SH-SY5Y (cell line): ENCODE results near the gene ORMDL2.

Experiments
- GATA2 ChIP-seq: IDR thresholded peaks from 2 replicates; pipeline ENCODE4 v1.6.1; 2011; ENCODE audit warnings: mild to moderate bottlenecking, low read depth, low read length
- GATA3 ChIP-seq: IDR thresholded peaks from 2 replicates; pipeline ENCODE4 v1.6.1; 2011; ENCODE audit warnings: low read depth, mild to moderate bottlenecking, low read length, moderate library complexity

The ORMDL2 gene, protein sequence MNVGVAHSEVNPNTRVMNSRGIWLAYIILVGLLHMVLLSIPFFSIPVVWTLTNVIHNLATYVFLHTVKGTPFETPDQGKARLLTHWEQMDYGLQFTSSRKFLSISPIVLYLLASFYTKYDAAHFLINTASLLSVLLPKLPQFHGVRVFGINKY

GRCh38 chr12:55817345-55818139 is at the start of gene ORMDL2, which contains the start of gene SARNP:
ORMDL2 (plus strand) TSS chr12:55818041; CDS start chr12:55819000, 959 bp downstream.
SARNP (minus strand) TSS chr12:55817724; CDS start chr12:55817701, 23 bp downstream.
- TF ChIP-seq GATA3: no peak
- TF ChIP-seq GATA2: no peak

- TF ChIP-seq GATA3 (no peak), GATA2 (no peak)
These were observed 46.1 kb upstream of the ORMDL2 start for GRCh38 chr12:55771736-55772135.

- TF ChIP-seq GATA2 (no peak), GATA3 (no peak)
These were observed 40.0 kb upstream of the ORMDL2 start for GRCh38 chr12:55777856-55778255.

GRCh38 chr12:55780685-55781084 is 37.2 kb upstream of the ORMDL2 start:
- TF ChIP-seq GATA2: no peak
- no peak for TF ChIP-seq GATA3

DNA sequence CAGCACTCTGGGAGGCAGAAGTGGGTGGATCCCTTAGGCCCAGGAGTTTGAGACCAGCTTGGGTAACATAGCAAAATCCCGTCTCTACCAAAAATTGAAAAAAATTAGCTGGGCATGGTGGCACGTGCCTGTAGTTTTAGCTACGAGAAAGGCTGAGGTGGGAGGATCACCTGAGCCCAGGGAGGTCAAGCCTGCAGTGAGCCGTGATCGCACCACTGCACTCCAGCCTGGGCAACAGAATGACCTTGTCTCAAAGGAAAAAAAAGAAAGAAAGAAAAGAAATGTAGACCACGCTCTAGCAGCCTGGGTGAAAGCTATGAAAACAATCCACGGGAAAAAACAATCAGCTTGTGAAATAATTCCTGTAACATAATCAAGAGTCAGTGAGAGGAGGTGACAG is 29.3 kb upstream of the ORMDL2 start:
- TF ChIP-seq GATA2: no peak
- TF ChIP-seq GATA3: no peak

GRCh38 chr12:55789171-55789570 is 28.7 kb upstream of the ORMDL2 start:
- TF ChIP-seq GATA3: no peak
- TF ChIP-seq GATA2: no peak

DNA sequence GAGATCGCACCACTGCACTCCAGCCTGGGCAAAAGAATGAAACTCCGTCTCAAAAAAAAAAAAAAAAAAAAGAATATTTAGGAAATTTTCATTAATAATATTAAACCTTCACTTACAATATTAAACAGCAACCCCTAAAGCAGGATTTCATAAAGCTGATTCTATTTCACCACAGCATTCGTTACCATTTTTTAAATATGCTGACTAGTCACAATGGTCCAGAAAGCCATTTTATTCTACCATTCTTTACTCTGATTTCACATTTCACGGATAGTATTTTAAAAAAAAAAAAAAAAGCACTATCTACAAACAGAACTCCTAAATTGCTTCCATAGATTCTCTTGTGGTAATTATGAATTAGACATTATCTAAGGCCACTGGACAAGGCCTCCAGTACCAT is 27.9 kb upstream of the ORMDL2 start:
- TF ChIP-seq GATA3 (no peak), GATA2 (no peak)

DNA sequence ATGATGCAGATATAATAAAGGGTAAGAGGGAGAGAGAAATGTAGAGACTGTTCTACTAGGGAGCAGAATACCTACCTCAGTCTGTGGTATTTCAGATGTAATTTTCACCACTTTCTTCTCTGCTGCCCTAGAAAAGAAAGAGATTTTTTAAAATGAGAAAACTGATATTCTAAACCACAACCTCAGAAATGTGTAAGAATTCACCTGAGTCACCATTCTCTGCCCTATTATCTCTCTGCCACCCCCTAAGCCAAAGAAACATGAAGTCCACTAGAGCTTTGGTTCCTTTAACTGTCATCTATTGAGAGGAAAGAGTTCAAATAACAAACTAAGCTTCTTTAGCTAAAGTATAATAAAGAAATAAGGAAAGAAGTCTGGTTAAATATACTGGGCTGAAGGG is 21.9 kb upstream of the ORMDL2 start:
- no peak for TF ChIP-seq GATA2
- TF ChIP-seq GATA3: no peak

- TF ChIP-seq GATA2 (no peak), GATA3 (no peak)
These were observed 20.8 kb upstream of the ORMDL2 start for GRCh38 chr12:55797068-55797467.

DNA sequence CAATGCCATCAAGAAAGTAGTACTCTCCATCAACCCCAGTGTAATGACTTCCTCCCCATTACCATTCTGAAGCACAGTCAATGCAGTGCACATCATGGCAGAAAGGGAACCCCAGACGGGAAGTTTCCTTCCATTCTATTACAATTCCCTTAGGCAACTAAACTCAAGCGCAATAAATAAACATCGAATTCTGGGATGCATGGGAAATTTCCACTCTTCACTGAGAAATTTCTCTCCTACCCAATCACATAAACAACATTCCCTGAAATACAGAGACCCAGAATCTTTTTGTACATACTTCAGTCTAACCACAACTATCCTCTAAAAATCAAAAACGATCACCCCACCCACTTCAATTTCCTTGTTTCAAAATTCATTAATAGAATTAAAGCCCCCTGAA is 20.3 kb upstream of the ORMDL2 start:
- TF ChIP-seq GATA2 (no peak), GATA3 (no peak)

DNA sequence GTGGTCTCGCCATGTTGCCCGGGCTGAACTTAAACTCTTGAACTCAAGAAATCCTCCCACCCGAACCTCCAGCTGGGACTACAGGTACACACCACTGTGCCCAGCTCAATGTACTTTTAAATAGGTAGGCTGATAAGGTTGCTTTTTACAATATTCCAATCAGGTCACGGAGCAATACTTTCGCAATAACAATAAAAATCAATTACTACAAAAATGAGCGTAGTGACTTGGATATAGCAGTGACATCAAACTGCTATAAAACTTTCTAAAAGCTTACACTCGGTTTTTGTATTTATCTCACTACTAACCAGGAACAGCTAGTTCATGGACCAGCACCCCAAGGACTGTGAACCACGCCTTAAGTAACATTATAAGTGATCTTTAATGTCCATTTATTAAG is 10.9 kb upstream of the ORMDL2 start:
- TF ChIP-seq GATA2 (no peak), GATA3 (no peak)

- no peak for TF ChIP-seq GATA3
- no peak for TF ChIP-seq GATA2
These were observed 8.6 kb upstream of the ORMDL2 start for GRCh38 chr12:55809274-55809673.

- TF ChIP-seq GATA2 (no peak), GATA3 (no peak)
These were observed 5.8 kb upstream of the ORMDL2 start for GRCh38 chr12:55812088-55812487.

GRCh38 chr12:55814257-55814656 is 3.6 kb upstream of the ORMDL2 start:
- TF ChIP-seq GATA3 (no peak), GATA2 (no peak)

DNA sequence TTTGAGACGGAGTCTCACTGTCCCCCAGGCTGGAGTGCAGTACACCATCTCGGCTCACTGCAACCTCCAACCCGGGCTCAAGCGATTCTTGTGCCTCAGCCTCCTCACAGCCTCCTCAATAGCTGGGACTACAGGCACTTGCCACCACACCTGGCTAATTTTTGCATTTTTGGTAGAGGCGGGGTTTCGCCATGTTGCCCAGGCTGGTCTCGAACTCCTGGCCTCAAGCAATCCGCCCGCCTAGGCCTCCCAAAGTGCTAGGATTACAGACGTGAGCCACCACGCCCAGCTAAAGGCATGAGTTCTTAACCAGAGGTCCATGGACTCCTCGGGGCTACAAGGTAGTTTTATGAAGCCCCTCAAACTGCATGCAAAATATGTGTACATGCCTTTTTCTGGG is 2.4 kb upstream of the ORMDL2 start:
- TF ChIP-seq GATA2 (no peak), GATA3 (no peak)

GRCh38 chr12:55816881-55817344 is 928 bp upstream of the ORMDL2 start:
- no peak for TF ChIP-seq GATA2
- no peak for TF ChIP-seq GATA3
